WTC11 (cell line): ENCODE measurements around the gene CRTC3. TPM values are rescaled to one million over a fixed set of nuclear protein-coding genes. Genes with fewer than 3 reads are reported as not detected.

Experiments
- ATAC-seq: fragments of 200-7000 bp; cut with Tn5 transposase; 2 replicates; pipeline ENCODE4 v1.10.0; 2021; ENCODE audit warnings: mild to moderate bottlenecking, moderate library complexity
- CTCF ChIA-PET: fragments of 300-600 bp; sonication (Branson Sonifier 250); formaldehyde crosslinking; loops from one replicate; lab custom pipeline; 2021; ENCODE audit warnings: antibody characterized with exemption; lab: Charles Lee
- POLR2A ChIA-PET: fragments of 350-600 bp; sonication (Branson Sonifier 250); formaldehyde crosslinking; loops from one replicate; lab custom pipeline; 2021; ENCODE audit warnings: antibody characterized with exemption; lab: Charles Lee
- DNase-seq: peaks from one replicate; pipeline ENCODE4 v3.0.0; 2021; ENCODE audit warnings: low spot score
- H3K27ac Mint-ChIP-seq: 2 replicates; pipeline ENCODE4 v1.8.0; 2021; ENCODE audit warnings: mixed read lengths
- H3K27me3 Mint-ChIP-seq: 2 replicates; pipeline ENCODE4 v1.8.0; 2021; ENCODE audit warnings: low read depth, mild to moderate bottlenecking, moderate library complexity, mixed read lengths
- H3K36me3 Mint-ChIP-seq: 2 replicates; pipeline ENCODE4 v1.8.0; 2021; ENCODE audit warnings: mixed read lengths
- H3K4me1 Mint-ChIP-seq: 2 replicates; pipeline ENCODE4 v1.8.0; 2022; ENCODE audit warnings: mixed read lengths
- H3K4me3 Mint-ChIP-seq: 2 replicates; pipeline ENCODE4 v1.8.0; 2021; ENCODE audit warnings: mild to moderate bottlenecking, moderate library complexity, mixed read lengths
- H3K9me3 Mint-ChIP-seq: 2 replicates; pipeline ENCODE4 v1.8.0; 2021; ENCODE audit warnings: mixed read lengths
- ATF2 ChIP-seq: sonication (generic); formaldehyde crosslinking; IDR thresholded peaks from 2 replicates; pipeline ENCODE4 v1.8.1; 2022; ENCODE audit warnings: low read depth, missing genetic modification reagents, borderline replicate concordance
- ATF3 ChIP-seq: sonication (generic); formaldehyde crosslinking; conservative IDR thresholded peaks from 2 replicates; pipeline ENCODE4 v1.8.1; 2022; ENCODE audit warnings: mild to moderate bottlenecking, missing genetic modification reagents
- ATF6 ChIP-seq: sonication (generic); formaldehyde crosslinking; IDR thresholded peaks from 2 replicates; pipeline ENCODE4 v1.8.1; 2023; ENCODE audit warnings: mild to moderate bottlenecking, missing genetic modification reagents
- CREB1 ChIP-seq: sonication (generic); formaldehyde crosslinking; IDR thresholded peaks from 2 replicates; pipeline ENCODE4 v1.8.0; 2023; ENCODE audit warnings: mild to moderate bottlenecking, missing genetic modification reagents
- CREM ChIP-seq: sonication (generic); formaldehyde crosslinking; IDR thresholded peaks from 2 replicates; pipeline ENCODE4 v1.8.1; 2022; ENCODE audit warnings: mild to moderate bottlenecking, missing genetic modification reagents, moderate library complexity
- EMX1 ChIP-seq: fragments of 250-450 bp; sonication (Bioruptor Pico); IDR thresholded peaks from 2 replicates; pipeline ENCODE4 v1.8.0; 2021; ENCODE audit warnings: mild to moderate bottlenecking
- ERG ChIP-seq: fragments of 250-450 bp; sonication (Bioruptor Pico); IDR thresholded peaks from 2 replicates; pipeline ENCODE4 v1.8.0; 2021; ENCODE audit warnings: mild to moderate bottlenecking
- ETV6 ChIP-seq: sonication (generic); formaldehyde crosslinking; IDR thresholded peaks from 2 replicates; pipeline ENCODE4 v1.8.1; 2022; ENCODE audit warnings: mild to moderate bottlenecking, missing genetic modification reagents
- FOXK1 ChIP-seq: sonication (generic); formaldehyde crosslinking; IDR thresholded peaks from 2 replicates; pipeline ENCODE4 v1.8.0; 2022; ENCODE audit warnings: mild to moderate bottlenecking, moderate library complexity, missing genetic modification reagents
- FOXP1 ChIP-seq: sonication (generic); formaldehyde crosslinking; IDR thresholded peaks from 2 replicates; pipeline ENCODE4 v1.8.0; 2022; ENCODE audit warnings: missing genetic modification reagents, mild to moderate bottlenecking, moderate library complexity, borderline replicate concordance
- FOXP4 ChIP-seq: sonication (generic); formaldehyde crosslinking; IDR thresholded peaks from 2 replicates; pipeline ENCODE4 v1.8.0; 2022; ENCODE audit warnings: mild to moderate bottlenecking, missing genetic modification reagents
- KAT7 ChIP-seq: sonication (generic); formaldehyde crosslinking; IDR thresholded peaks from 2 replicates; pipeline ENCODE4 v1.8.1; 2023; ENCODE audit warnings: missing genetic modification reagents, mild to moderate bottlenecking, borderline replicate concordance
- MXD4 ChIP-seq: fragments of 250-450 bp; sonication (Bioruptor Pico); IDR thresholded peaks from 2 replicates; pipeline ENCODE4 v1.8.0; 2021; ENCODE audit warnings: mild to moderate bottlenecking, moderate library complexity, borderline replicate concordance
- NFATC4 ChIP-seq: fragments of 250-450 bp; sonication (Bioruptor Pico); IDR thresholded peaks from 2 replicates; pipeline ENCODE4 v1.9.0; 2021; ENCODE audit warnings: mild to moderate bottlenecking
- NFE2L1 ChIP-seq: sonication (generic); formaldehyde crosslinking; IDR thresholded peaks from 2 replicates; pipeline ENCODE4 v1.8.1; 2023; ENCODE audit warnings: missing genetic modification reagents
- NR2C2 ChIP-seq: sonication (generic); formaldehyde crosslinking; IDR thresholded peaks from 2 replicates; pipeline ENCODE4 v1.8.0; 2022; ENCODE audit warnings: mild to moderate bottlenecking, missing genetic modification reagents
- NR3C1 ChIP-seq: sonication (generic); formaldehyde crosslinking; conservative IDR thresholded peaks from 2 replicates; pipeline ENCODE4 v1.8.1; 2023; ENCODE audit warnings: low read depth, mild to moderate bottlenecking, missing genetic modification reagents
- SMAD3 ChIP-seq: sonication (generic); formaldehyde crosslinking; IDR thresholded peaks from 2 replicates; pipeline ENCODE4 v1.8.0; 2022; ENCODE audit warnings: missing genetic modification reagents, mild to moderate bottlenecking, borderline replicate concordance
- TCF7 ChIP-seq: sonication (generic); formaldehyde crosslinking; IDR thresholded peaks from 2 replicates; pipeline ENCODE4 v1.8.0; 2022; ENCODE audit warnings: mild to moderate bottlenecking, low read depth, missing genetic modification reagents, moderate library complexity
- TP53 ChIP-seq: sonication (generic); formaldehyde crosslinking; IDR thresholded peaks from 2 replicates; pipeline ENCODE4 v1.8.1; 2023; ENCODE audit warnings: mild to moderate bottlenecking, missing genetic modification reagents
- ZNF138 ChIP-seq: sonication (generic); formaldehyde crosslinking; conservative IDR thresholded peaks from 2 replicates; pipeline ENCODE4 v1.8.1; 2022; ENCODE audit warnings: mild to moderate bottlenecking, moderate library complexity, missing genetic modification reagents
- ZNF219 ChIP-seq: sonication (generic); formaldehyde crosslinking; IDR thresholded peaks from 2 replicates; pipeline ENCODE4 v1.8.0; 2023; ENCODE audit warnings: missing genetic modification reagents, mild to moderate bottlenecking, borderline replicate concordance
- total RNA-seq: library from RNA; stranded (reverse); gene quantifications from 3 replicates; pipeline ENCODE4 v1.2.3, GENCODE V29; 2021
- TF ChIP-seq, protein P1 (sequence below): sonication (generic); formaldehyde crosslinking; IDR thresholded peaks from 2 replicates; pipeline ENCODE4 v1.8.1; 2023; ENCODE audit warnings: mild to moderate bottlenecking, missing genetic modification reagents, borderline replicate concordance
- TF ChIP-seq, protein P2 (sequence below): sonication (generic); formaldehyde crosslinking; IDR thresholded peaks from 2 replicates; pipeline ENCODE4 v1.8.1; 2022; ENCODE audit warnings: low read depth, mild to moderate bottlenecking, moderate library complexity, missing genetic modification reagents, borderline replicate concordance

Gene CRTC3
- total RNA-seq, 1 experiment from 2014 or later = 8.4 TPM

- no peaks in the 10 kb centered on the region for H3K9me3 Mint-ChIP-seq
- H3K4me3 Mint-ChIP-seq = no peak overlapping the region
- H3K27me3 Mint-ChIP-seq = no peaks in the 10 kb centered on the region
- POLR2A ChIA-PET = no interaction called here
- TF ChIP-seq TP53 (CRISPR knock-in tag) (no peak), MXD4 (CRISPR knock-in tag) (no peak), CREM (CRISPR knock-in tag) (no peak), CREB1 (no peak), TCF7 (no peak), ATF6 (CRISPR knock-in tag) (no peak), NR2C2 (CRISPR knock-in tag) (no peak), KAT7 (CRISPR knock-in tag) (no peak), ZNF138 (CRISPR knock-in tag) (no peak), ATF3 (CRISPR knock-in tag) (no peak), FOXK1 (no peak), ATF2 (no peak), NR3C1 (CRISPR knock-in tag) (no peak), FOXP1 (CRISPR knock-in tag) (no peak)
- TF ChIP-seq, all 79 proteins: peak for 0
- H3K36me3 Mint-ChIP-seq = 0 out of 2 replicates have a peak, but pooled peaks cover 4% of the 10 kb centered on the region
- CTCF ChIA-PET = interaction anchor here (1.9 kb wide), 1 partner anchor 23 kb away, joined by 6 read pairs; no protein-coding TSS in a partner anchor
- no peaks in the 10 kb centered on the region for H3K4me1 Mint-ChIP-seq
- ATAC-seq (no peak), DNase-seq (no peak)
- no peak overlapping the region for H3K27ac Mint-ChIP-seq
Observed at GRCh38 chr15:90624278-90624981, 94.7 kb downstream of the CRTC3 start.

DNA sequence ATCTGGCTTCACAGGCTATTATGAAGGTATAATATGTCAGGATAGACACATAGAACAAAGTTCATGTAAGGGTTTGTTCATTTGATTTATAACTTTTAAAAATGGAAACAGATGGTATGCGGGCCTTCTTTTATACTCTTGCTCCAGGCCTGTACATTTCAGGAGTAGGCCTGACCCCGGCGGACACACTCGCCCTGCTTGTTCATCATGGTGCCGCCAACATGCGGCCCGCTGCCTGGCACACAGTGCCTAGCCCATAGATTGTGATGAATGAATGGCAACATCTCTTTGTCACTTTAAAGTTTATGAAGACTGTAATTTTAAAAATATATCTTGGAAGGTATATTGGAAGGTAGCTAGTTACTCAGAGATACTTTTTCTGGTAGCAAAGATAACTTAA is 95.3 kb downstream of the CRTC3 start:
- H3K4me1 Mint-ChIP-seq = no peaks in the 10 kb centered on the region
- TF ChIP-seq, protein P1, sequence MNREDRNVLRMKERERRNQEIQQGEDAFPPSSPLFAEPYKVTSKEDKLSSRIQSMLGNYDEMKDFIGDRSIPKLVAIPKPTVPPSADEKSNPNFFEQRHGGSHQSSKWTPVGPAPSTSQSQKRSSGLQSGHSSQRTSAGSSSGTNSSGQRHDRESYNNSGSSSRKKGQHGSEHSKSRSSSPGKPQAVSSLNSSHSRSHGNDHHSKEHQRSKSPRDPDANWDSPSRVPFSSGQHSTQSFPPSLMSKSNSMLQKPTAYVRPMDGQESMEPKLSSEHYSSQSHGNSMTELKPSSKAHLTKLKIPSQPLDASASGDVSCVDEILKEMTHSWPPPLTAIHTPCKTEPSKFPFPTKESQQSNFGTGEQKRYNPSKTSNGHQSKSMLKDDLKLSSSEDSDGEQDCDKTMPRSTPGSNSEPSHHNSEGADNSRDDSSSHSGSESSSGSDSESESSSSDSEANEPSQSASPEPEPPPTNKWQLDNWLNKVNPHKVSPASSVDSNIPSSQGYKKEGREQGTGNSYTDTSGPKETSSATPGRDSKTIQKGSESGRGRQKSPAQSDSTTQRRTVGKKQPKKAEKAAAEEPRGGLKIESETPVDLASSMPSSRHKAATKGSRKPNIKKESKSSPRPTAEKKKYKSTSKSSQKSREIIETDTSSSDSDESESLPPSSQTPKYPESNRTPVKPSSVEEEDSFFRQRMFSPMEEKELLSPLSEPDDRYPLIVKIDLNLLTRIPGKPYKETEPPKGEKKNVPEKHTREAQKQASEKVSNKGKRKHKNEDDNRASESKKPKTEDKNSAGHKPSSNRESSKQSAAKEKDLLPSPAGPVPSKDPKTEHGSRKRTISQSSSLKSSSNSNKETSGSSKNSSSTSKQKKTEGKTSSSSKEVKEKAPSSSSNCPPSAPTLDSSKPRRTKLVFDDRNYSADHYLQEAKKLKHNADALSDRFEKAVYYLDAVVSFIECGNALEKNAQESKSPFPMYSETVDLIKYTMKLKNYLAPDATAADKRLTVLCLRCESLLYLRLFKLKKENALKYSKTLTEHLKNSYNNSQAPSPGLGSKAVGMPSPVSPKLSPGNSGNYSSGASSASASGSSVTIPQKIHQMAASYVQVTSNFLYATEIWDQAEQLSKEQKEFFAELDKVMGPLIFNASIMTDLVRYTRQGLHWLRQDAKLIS (CRISPR knock-in tag) = no peak
- TF ChIP-seq NFATC4 (CRISPR knock-in tag) (no peak), ETV6 (CRISPR knock-in tag) (no peak), EMX1 (CRISPR knock-in tag) (no peak), NFE2L1 (no peak), SMAD3 (CRISPR knock-in tag) (no peak), FOXP4 (CRISPR knock-in tag) (no peak), ERG (CRISPR knock-in tag) (no peak), ZNF219 (CRISPR knock-in tag) (no peak)
- TF ChIP-seq, protein P2, sequence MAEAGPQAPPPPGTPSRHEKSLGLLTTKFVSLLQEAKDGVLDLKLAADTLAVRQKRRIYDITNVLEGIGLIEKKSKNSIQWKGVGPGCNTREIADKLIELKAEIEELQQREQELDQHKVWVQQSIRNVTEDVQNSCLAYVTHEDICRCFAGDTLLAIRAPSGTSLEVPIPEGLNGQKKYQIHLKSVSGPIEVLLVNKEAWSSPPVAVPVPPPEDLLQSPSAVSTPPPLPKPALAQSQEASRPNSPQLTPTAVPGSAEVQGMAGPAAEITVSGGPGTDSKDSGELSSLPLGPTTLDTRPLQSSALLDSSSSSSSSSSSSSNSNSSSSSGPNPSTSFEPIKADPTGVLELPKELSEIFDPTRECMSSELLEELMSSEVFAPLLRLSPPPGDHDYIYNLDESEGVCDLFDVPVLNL = no peak
- ChIA-PET CTCF (no interaction called here), POLR2A (no interaction called here)
- H3K4me3 Mint-ChIP-seq = no peak overlapping the region
- H3K27me3 Mint-ChIP-seq = no peaks in the 10 kb centered on the region
- no peaks in the 10 kb centered on the region for H3K9me3 Mint-ChIP-seq
- no peak overlapping the region for H3K27ac Mint-ChIP-seq
- 0 out of 2 replicates have a peak, but pooled peaks cover 6% of the 10 kb centered on the region for H3K36me3 Mint-ChIP-seq
- no peak for ATAC-seq
- no peak for DNase-seq
